Liver (tissue), 9 donors: ENCODE measurements around the gene ENAM. TPM values are rescaled to one million over a fixed set of nuclear protein-coding genes. Genes with fewer than 3 reads are reported as not detected.

Experiments
- DNase-seq: peaks from one replicate; pipeline ENCODE4 v3.0.0-alpha.2; 2017; ENCODE audit warnings: low spot score
- H3K27ac ChIP-seq, 2 donors: one replicate each; pipeline ENCODE4 v1.7.0; 2013; ENCODE audit warnings: inconsistent platforms in 2 of 2, low read length in 2 of 2, control low read depth in 1 of 2, low read depth in 1 of 2, mild to moderate bottlenecking in 1 of 2
- H3K27me3 ChIP-seq, 4 donors: one replicate each; pipeline versions ENCODE4 v1.6.1 to v1.7.0; 2013; ENCODE audit warnings: low read length in 3 of 4, inconsistent platforms in 1 of 4, mild to moderate bottlenecking in 1 of 4, moderate library complexity in 1 of 4; ENCODE audit not compliant: control insufficient read depth in 4 of 4, insufficient read depth in 4 of 4
- H3K36me3 ChIP-seq, 4 donors: one replicate each; pipeline versions ENCODE4 v1.6.1 to v1.7.0; 2013; ENCODE audit warnings: low read length in 3 of 4, mild to moderate bottlenecking in 3 of 4, low read depth in 1 of 4, moderate library complexity in 1 of 4; ENCODE audit not compliant: control insufficient read depth in 4 of 4, insufficient read depth in 3 of 4
- H3K4me1 ChIP-seq, 4 donors: one replicate each; pipeline versions ENCODE4 v1.6.1 to v1.7.0; 2013; ENCODE audit warnings: low read length in 3 of 4, mild to moderate bottlenecking in 3 of 4, moderate library complexity in 1 of 4; ENCODE audit not compliant: control insufficient read depth in 4 of 4, insufficient read depth in 4 of 4
- H3K4me3 ChIP-seq, 3 donors: one replicate each; pipeline versions ENCODE4 v1.6.1 to v1.7.0; 2013; ENCODE audit warnings: low read length in 3 of 3, control low read depth in 1 of 3, low read depth in 1 of 3, mild to moderate bottlenecking in 1 of 3
- H3K9ac ChIP-seq, 2 donors: one replicate each; pipeline ENCODE4 v1.7.0; 2013; ENCODE audit warnings: low read length in 2 of 2, mild to moderate bottlenecking in 2 of 2, moderate library complexity in 2 of 2, control low read depth in 1 of 2, low read depth in 1 of 2
- H3K9me3 ChIP-seq, 4 donors: one replicate each; pipeline versions ENCODE4 v1.6.1 to v1.7.0; 2013; ENCODE audit warnings: low read length in 3 of 4; ENCODE audit not compliant: control insufficient read depth in 4 of 4
- EGR1 ChIP-seq, 2 donors: IDR thresholded peaks; 2 replicates each; pipeline ENCODE4 v1.6.1; 2016 to 2018; ENCODE audit warnings: antibody characterized with exemption in 2 of 2, low read depth in 2 of 2
- FOXA1 ChIP-seq: IDR thresholded peaks from 2 replicates; pipeline ENCODE4 v1.6.1; 2016; ENCODE audit warnings: antibody characterized with exemption
- FOXA2 ChIP-seq: IDR thresholded peaks from 2 replicates; pipeline ENCODE4 v1.6.1; 2016; ENCODE audit warnings: antibody characterized with exemption
- GABPA ChIP-seq, 2 donors: IDR thresholded peaks in 1 of 2; conservative IDR thresholded peaks in 1 of 2; 2 replicates each; pipeline ENCODE4 v1.6.1; 2016; ENCODE audit warnings: antibody characterized with exemption in 2 of 2, mild to moderate bottlenecking in 1 of 2, moderate library complexity in 1 of 2
- HNF4A ChIP-seq, 2 donors: conservative IDR thresholded peaks; 2 replicates each; pipeline ENCODE4 v1.6.1; 2016; ENCODE audit warnings: antibody characterized with exemption in 2 of 2, mild to moderate bottlenecking in 2 of 2
- HNF4G ChIP-seq: IDR thresholded peaks from 2 replicates; pipeline ENCODE4 v1.6.1; 2016; ENCODE audit warnings: antibody characterized with exemption
- JUND ChIP-seq, 2 donors: IDR thresholded peaks; 2 replicates each; pipeline ENCODE4 v1.6.1; 2016; ENCODE audit warnings: antibody characterized with exemption in 2 of 2
- NR2F2 ChIP-seq: IDR thresholded peaks from 2 replicates; pipeline ENCODE4 v1.6.1; 2016; ENCODE audit warnings: antibody characterized with exemption
- RAD21 ChIP-seq, 2 donors: IDR thresholded peaks; 2 replicates each; pipeline ENCODE4 v1.6.1; 2016; ENCODE audit warnings: antibody characterized with exemption in 2 of 2, mild to moderate bottlenecking in 2 of 2
- RXRA ChIP-seq, 2 donors: IDR thresholded peaks; 2 replicates each; pipeline ENCODE4 v1.6.1; 2017 to 2018; ENCODE audit warnings: antibody characterized with exemption in 2 of 2, mild to moderate bottlenecking in 1 of 2
- SP1 ChIP-seq: IDR thresholded peaks from 2 replicates; pipeline ENCODE4 v1.6.1; 2018; ENCODE audit warnings: antibody characterized with exemption, mild to moderate bottlenecking
- TAF1 ChIP-seq: conservative IDR thresholded peaks from 2 replicates; pipeline ENCODE4 v1.6.1; 2016; ENCODE audit warnings: antibody characterized with exemption, mild to moderate bottlenecking
- YY1 ChIP-seq: IDR thresholded peaks from 2 replicates; pipeline ENCODE4 v1.6.1; 2016; ENCODE audit warnings: antibody characterized with exemption, mild to moderate bottlenecking
- WGBS: extraction: QIAGEN DNeasy Blood & Tissue Kit; methylation state at CpG from one replicate; pipeline ENCODE4 v1.1.7; 2013; 5-methylcytosine and 5-hydroxymethylcytosine counted together
- polyA plus RNA-seq, 2 donors: library from polyadenylated mRNA; stranded (reverse) in 1 of 2; unstranded in 1 of 2; fragments of 200-250 nt in 1 of 2; fragments of >200 nt in 1 of 2; fragmentation: Nextera tagmentation in 1 of 2; extraction: Ambion mirVana in 1 of 2; gene quantifications; one replicate each; pipeline versions ENCODE4 v1.2.1 to v1.2.3, GENCODE V29; 2013 to 2015
- total RNA-seq, 2 donors: library from RNA; depleted of rRNA; stranded (reverse); fragments of >200 nt; gene quantifications; one replicate each; pipeline ENCODE4 v1.2.3, GENCODE V29; 2014
- TF ChIP-seq, protein P1 (sequence below): fragments of 150-350 bp; IDR thresholded peaks from 2 replicates; pipeline ENCODE4 v1.5.1; 2017; ENCODE audit warnings: improper control_type of control experiment, low read depth, low read length; ENCODE audit not compliant: missing input control
- TF ChIP-seq, protein P2 (sequence below): IDR thresholded peaks from 2 replicates; pipeline ENCODE4 v1.6.1; 2016; ENCODE audit warnings: antibody characterized with exemption
- TF ChIP-seq, protein P3 (sequence below): IDR thresholded peaks from 2 replicates; pipeline ENCODE4 v1.6.1; 2016; ENCODE audit warnings: antibody characterized with exemption
- TF ChIP-seq, protein P4 (sequence below): IDR thresholded peaks from 2 replicates; pipeline ENCODE4 v1.6.1; 2016; ENCODE audit warnings: antibody characterized with exemption
- TF ChIP-seq, protein P5 (sequence below): IDR thresholded peaks from 2 replicates; pipeline ENCODE4 v1.6.1; 2016; ENCODE audit warnings: antibody characterized with exemption, mild to moderate bottlenecking
- donor health status: healthy.
- donor health status: healthy.
- donor health status: healthy.
- donor health status: healthy.
- donor health status: healthy.

Gene ENAM
- total and polyA plus RNA-seq, 4 donors: 0.25 to 0.50 (median 0.28) TPM

DNA sequence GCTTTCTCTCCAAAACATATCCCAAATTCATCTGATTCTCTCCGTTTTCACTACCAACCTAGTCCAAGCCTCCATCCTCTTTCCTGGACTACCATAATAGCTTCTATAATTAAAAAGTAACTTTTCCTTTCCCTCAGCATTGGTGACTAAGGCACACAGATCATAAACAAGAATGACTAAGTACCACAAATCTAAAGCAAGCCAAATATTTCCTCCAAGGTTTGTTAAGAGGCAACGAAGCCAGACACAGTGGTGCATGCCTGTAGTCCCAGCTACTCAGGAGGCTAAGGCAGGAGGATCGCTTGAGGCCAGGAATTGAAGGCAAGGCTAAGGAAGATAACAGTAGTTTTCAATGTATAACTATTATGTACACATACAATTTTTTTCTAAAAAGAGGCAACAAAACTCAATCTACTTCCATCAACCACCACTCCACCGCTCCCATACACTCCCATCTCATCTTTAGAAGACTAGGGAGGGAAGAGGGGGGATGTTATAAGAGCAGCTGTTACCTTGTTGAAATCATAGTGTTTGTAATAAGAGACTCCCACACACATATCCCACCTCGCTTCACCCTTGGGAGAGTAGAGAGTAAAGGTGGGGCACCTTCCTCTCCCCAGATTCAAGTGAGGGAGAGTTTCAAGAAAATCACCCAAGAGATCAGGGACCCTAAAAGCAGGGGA lies 41.9 kb downstream of the ENAM start (continued):
- TF ChIP-seq, protein P1, sequence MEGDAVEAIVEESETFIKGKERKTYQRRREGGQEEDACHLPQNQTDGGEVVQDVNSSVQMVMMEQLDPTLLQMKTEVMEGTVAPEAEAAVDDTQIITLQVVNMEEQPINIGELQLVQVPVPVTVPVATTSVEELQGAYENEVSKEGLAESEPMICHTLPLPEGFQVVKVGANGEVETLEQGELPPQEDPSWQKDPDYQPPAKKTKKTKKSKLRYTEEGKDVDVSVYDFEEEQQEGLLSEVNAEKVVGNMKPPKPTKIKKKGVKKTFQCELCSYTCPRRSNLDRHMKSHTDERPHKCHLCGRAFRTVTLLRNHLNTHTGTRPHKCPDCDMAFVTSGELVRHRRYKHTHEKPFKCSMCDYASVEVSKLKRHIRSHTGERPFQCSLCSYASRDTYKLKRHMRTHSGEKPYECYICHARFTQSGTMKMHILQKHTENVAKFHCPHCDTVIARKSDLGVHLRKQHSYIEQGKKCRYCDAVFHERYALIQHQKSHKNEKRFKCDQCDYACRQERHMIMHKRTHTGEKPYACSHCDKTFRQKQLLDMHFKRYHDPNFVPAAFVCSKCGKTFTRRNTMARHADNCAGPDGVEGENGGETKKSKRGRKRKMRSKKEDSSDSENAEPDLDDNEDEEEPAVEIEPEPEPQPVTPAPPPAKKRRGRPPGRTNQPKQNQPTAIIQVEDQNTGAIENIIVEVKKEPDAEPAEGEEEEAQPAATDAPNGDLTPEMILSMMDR: no peak

DNA sequence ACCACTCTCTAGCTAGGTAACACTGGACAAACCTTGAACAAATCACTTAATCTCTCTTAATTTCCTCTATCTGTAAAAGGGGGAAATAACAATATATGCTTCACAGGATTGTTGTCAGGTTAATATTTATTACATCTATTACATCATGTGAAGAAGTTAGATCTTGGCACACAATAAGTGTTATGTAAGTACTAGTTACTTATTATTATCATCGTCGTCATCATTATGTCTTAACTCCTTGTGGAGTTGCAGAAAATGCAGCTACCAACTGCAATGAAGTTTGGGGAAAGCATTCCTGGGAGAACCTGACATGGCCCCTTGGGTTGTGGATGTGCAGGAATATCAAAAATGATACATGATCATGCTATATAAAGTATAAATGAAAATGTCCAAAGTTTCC lies 42.5 kb downstream of the ENAM start:
- no peak for DNase-seq
- 32% methylated on average over 2 of the region's 2 CpGs for WGBS
- TF ChIP-seq TAF1 (no peak), EGR1 (IDR thresholded peaks at IDR 0.05; ENCODE audit: low read depth in 2 of 2) (no peak), JUND (IDR thresholded peaks at IDR 0.05) (no peak), SP1 (no peak), RXRA (IDR thresholded peaks at IDR 0.05) (no peak), RAD21 (IDR thresholded peaks at IDR 0.05) (no peak), HNF4G (no peak), YY1 (no peak), FOXA1 (no peak), GABPA (IDR thresholded peaks at IDR 0.05 in 1 of 2, conservative IDR thresholded peaks at IDR 0.05 in 1 of 2) (no peak), FOXA2 (no peak), NR2F2 (no peak), HNF4A (conservative IDR thresholded peaks at IDR 0.05) (no peak)
- TF ChIP-seq, protein P1: no peak
- TF ChIP-seq, protein P2, sequence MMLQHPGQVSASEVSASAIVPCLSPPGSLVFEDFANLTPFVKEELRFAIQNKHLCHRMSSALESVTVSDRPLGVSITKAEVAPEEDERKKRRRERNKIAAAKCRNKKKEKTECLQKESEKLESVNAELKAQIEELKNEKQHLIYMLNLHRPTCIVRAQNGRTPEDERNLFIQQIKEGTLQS: no peak
- TF ChIP-seq, protein P3, sequence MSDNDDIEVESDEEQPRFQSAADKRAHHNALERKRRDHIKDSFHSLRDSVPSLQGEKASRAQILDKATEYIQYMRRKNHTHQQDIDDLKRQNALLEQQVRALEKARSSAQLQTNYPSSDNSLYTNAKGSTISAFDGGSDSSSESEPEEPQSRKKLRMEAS: no peak
- TF ChIP-seq, protein P4, sequence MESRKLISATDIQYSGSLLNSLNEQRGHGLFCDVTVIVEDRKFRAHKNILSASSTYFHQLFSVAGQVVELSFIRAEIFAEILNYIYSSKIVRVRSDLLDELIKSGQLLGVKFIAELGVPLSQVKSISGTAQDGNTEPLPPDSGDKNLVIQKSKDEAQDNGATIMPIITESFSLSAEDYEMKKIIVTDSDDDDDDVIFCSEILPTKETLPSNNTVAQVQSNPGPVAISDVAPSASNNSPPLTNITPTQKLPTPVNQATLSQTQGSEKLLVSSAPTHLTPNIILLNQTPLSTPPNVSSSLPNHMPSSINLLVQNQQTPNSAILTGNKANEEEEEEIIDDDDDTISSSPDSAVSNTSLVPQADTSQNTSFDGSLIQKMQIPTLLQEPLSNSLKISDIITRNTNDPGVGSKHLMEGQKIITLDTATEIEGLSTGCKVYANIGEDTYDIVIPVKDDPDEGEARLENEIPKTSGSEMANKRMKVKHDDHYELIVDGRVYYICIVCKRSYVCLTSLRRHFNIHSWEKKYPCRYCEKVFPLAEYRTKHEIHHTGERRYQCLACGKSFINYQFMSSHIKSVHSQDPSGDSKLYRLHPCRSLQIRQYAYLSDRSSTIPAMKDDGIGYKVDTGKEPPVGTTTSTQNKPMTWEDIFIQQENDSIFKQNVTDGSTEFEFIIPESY: no peak
- TF ChIP-seq, protein P5, sequence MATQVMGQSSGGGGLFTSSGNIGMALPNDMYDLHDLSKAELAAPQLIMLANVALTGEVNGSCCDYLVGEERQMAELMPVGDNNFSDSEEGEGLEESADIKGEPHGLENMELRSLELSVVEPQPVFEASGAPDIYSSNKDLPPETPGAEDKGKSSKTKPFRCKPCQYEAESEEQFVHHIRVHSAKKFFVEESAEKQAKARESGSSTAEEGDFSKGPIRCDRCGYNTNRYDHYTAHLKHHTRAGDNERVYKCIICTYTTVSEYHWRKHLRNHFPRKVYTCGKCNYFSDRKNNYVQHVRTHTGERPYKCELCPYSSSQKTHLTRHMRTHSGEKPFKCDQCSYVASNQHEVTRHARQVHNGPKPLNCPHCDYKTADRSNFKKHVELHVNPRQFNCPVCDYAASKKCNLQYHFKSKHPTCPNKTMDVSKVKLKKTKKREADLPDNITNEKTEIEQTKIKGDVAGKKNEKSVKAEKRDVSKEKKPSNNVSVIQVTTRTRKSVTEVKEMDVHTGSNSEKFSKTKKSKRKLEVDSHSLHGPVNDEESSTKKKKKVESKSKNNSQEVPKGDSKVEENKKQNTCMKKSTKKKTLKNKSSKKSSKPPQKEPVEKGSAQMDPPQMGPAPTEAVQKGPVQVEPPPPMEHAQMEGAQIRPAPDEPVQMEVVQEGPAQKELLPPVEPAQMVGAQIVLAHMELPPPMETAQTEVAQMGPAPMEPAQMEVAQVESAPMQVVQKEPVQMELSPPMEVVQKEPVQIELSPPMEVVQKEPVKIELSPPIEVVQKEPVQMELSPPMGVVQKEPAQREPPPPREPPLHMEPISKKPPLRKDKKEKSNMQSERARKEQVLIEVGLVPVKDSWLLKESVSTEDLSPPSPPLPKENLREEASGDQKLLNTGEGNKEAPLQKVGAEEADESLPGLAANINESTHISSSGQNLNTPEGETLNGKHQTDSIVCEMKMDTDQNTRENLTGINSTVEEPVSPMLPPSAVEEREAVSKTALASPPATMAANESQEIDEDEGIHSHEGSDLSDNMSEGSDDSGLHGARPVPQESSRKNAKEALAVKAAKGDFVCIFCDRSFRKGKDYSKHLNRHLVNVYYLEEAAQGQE: no peak

More for the DNA sequence above, 42.5 kb downstream of the ENAM start:
- H3K4me1 ChIP-seq: peaks cover 0 to 2% (median 0%) of the 10 kb centered on the region in 4 donors
- H3K4me3 ChIP-seq: no peak overlapping the region
- H3K9ac ChIP-seq: no peak overlapping the region
- no peaks in the 10 kb centered on the region for H3K27me3 ChIP-seq
- H3K36me3 ChIP-seq: no peaks in the 10 kb centered on the region
- no peaks in the 10 kb centered on the region for H3K9me3 ChIP-seq
- H3K27ac ChIP-seq: no peak overlapping the region
